Measurements from ENCODE around the gene DNAJC7. TPM values are rescaled to one million over a fixed set of nuclear protein-coding genes. Genes with fewer than 3 reads are reported as not detected.
A peak's percentile ranks its signal among the peaks of the same experiment; 100 is the strongest.

Gene DNAJC7
- total RNA-seq, 1 donor from 2014 or later: 57.6 TPM

- no peak overlapping the region for H3K4me3 ChIP-seq (ENCODE audit: low read depth, low read length)
- no peak for TF ChIP-seq CTCF (conservative IDR thresholded peaks at IDR 0.05; ENCODE audit: low read depth, low read length)
- no peak for DNase-seq (ENCODE audit: low read depth)
Observed at GRCh38 chr17:41976142-41976768, 41.0 kb downstream of the DNAJC7 start.

- no peak overlapping the region for H3K4me3 ChIP-seq (ENCODE audit: low read depth, low read length)
- no peak for TF ChIP-seq CTCF (conservative IDR thresholded peaks at IDR 0.05; ENCODE audit: low read depth, low read length)
- DNase-seq (ENCODE audit: low read depth): no peak
Observed at GRCh38 chr17:41975099-41976083, 41.8 kb downstream of the DNAJC7 start.

- no peak for TF ChIP-seq CTCF (conservative IDR thresholded peaks at IDR 0.05; ENCODE audit: low read depth, low read length)
- no peak for DNase-seq (ENCODE audit: low read depth)
- no peak overlapping the region for H3K4me3 ChIP-seq (ENCODE audit: low read depth, low read length)
Observed at GRCh38 chr17:41974658-41975057, 42.6 kb downstream of the DNAJC7 start.

GRCh38 chr17:41974031-41974430 lies 43.2 kb downstream of the DNAJC7 start:
- TF ChIP-seq CTCF (conservative IDR thresholded peaks at IDR 0.05; ENCODE audit: low read depth, low read length): no peak
- no peak overlapping the region for H3K4me3 ChIP-seq (ENCODE audit: low read depth, low read length)
- no peak for DNase-seq (ENCODE audit: low read depth)

- no peak for TF ChIP-seq CTCF (conservative IDR thresholded peaks at IDR 0.05; ENCODE audit: low read depth, low read length)
- no peak for DNase-seq (ENCODE audit: low read depth)
- H3K4me3 ChIP-seq (ENCODE audit: low read depth, low read length): no peak overlapping the region
Observed at GRCh38 chr17:41973408-41973811, 43.8 kb downstream of the DNAJC7 start.

GRCh38 chr17:41972571-41973407 lies 44.5 kb downstream of the DNAJC7 start:
- no peak for TF ChIP-seq CTCF (conservative IDR thresholded peaks at IDR 0.05; ENCODE audit: low read depth, low read length)
- DNase-seq (ENCODE audit: low read depth): peak; percentile 58
- H3K4me3 ChIP-seq (ENCODE audit: low read depth, low read length): no peak overlapping the region
